ENCODE measurements around the gene REEP3. TPM values are rescaled to one million over a fixed set of nuclear protein-coding genes. Genes with fewer than 3 reads are reported as not detected.

Gene REEP3
- total RNA-seq, 1 donor from 2014 or later, result 33.2 TPM

GRCh38 chr10:63603709-63604445, 82.7 kb downstream of the REEP3 start:
- Mint-ChIP-seq H3K36me3 (ENCODE audit: insufficient read depth) (peaks cover 6% of the 10 kb centered on the region), H3K4me1 (ENCODE audit: low read depth) (no peaks in the 10 kb centered on the region), H3K4me3 (ENCODE audit: low read depth) (no peak overlapping the region), H3K27me3 (no peaks in the 10 kb centered on the region), H3K9me3 (ENCODE audit: low read depth) (no peaks in the 10 kb centered on the region), H3K27ac (no peak overlapping the region)
- no peak for TF ChIP-seq CTCF (IDR thresholded peaks at IDR 0.05; ENCODE audit: unreplicated experiment)
- DNase-seq (ENCODE audit: low spot score, unreplicated experiment), result no peak

GRCh38 chr10:63605197-63605967, 84.2 kb downstream of the REEP3 start:
- Mint-ChIP-seq H3K27me3 (no peaks in the 10 kb centered on the region), H3K36me3 (ENCODE audit: insufficient read depth) (peaks cover 6% of the 10 kb centered on the region), H3K27ac (no peak overlapping the region)

GRCh38 chr10:63608511-63608910, 87.3 kb downstream of the REEP3 start:
- Mint-ChIP-seq H3K9me3 (ENCODE audit: low read depth) (no peaks in the 10 kb centered on the region), H3K27ac (no peak overlapping the region), H3K27me3 (no peaks in the 10 kb centered on the region), H3K4me1 (ENCODE audit: low read depth) (no peaks in the 10 kb centered on the region), H3K36me3 (ENCODE audit: insufficient read depth) (peaks cover 1% of the 10 kb centered on the region), H3K4me3 (ENCODE audit: low read depth) (no peak overlapping the region)
- TF ChIP-seq CTCF (IDR thresholded peaks at IDR 0.05; ENCODE audit: unreplicated experiment), result no peak
- no peak for DNase-seq (ENCODE audit: low spot score, unreplicated experiment)

More at GRCh38 chr10:63605197-63605967, 84.2 kb downstream of the REEP3 start:
- TF ChIP-seq CTCF (IDR thresholded peaks at IDR 0.05; ENCODE audit: unreplicated experiment), result no peak
- Mint-ChIP-seq H3K9me3 (ENCODE audit: low read depth) (no peaks in the 10 kb centered on the region), H3K4me1 (ENCODE audit: low read depth) (no peaks in the 10 kb centered on the region), H3K4me3 (ENCODE audit: low read depth) (no peak overlapping the region)
- DNase-seq (ENCODE audit: low spot score, unreplicated experiment), result no peak

- H3K27me3 Mint-ChIP-seq, result no peaks in the 10 kb centered on the region
- no peak overlapping the region for H3K4me3 Mint-ChIP-seq (ENCODE audit: low read depth)
- peaks cover 3% of the 10 kb centered on the region for H3K36me3 Mint-ChIP-seq (ENCODE audit: insufficient read depth)
These were observed 89.9 kb downstream of the REEP3 start for GRCh38 chr10:63611078-63611477.

More at GRCh38 chr10:63611078-63611477, 89.9 kb downstream of the REEP3 start:
- no peak for DNase-seq (ENCODE audit: low spot score, unreplicated experiment)
- TF ChIP-seq CTCF (IDR thresholded peaks at IDR 0.05; ENCODE audit: unreplicated experiment), result no peak
- H3K27ac Mint-ChIP-seq, result peak overlapping the region; percentile 64
- no peaks in the 10 kb centered on the region for H3K4me1 Mint-ChIP-seq (ENCODE audit: low read depth)
- H3K9me3 Mint-ChIP-seq (ENCODE audit: low read depth), result no peaks in the 10 kb centered on the region

Measured in progenitor cell of endocrine pancreas (in vitro differentiated cells).